ENCODE data around the gene PHKA2. TPM values are rescaled to one million over a fixed set of nuclear protein-coding genes. Genes with fewer than 3 reads are reported as not detected.

Gene PHKA2
- total and polyA plus RNA-seq, 10 donors = 13.7 to 46.0 (median 35.7) TPM

DNA sequence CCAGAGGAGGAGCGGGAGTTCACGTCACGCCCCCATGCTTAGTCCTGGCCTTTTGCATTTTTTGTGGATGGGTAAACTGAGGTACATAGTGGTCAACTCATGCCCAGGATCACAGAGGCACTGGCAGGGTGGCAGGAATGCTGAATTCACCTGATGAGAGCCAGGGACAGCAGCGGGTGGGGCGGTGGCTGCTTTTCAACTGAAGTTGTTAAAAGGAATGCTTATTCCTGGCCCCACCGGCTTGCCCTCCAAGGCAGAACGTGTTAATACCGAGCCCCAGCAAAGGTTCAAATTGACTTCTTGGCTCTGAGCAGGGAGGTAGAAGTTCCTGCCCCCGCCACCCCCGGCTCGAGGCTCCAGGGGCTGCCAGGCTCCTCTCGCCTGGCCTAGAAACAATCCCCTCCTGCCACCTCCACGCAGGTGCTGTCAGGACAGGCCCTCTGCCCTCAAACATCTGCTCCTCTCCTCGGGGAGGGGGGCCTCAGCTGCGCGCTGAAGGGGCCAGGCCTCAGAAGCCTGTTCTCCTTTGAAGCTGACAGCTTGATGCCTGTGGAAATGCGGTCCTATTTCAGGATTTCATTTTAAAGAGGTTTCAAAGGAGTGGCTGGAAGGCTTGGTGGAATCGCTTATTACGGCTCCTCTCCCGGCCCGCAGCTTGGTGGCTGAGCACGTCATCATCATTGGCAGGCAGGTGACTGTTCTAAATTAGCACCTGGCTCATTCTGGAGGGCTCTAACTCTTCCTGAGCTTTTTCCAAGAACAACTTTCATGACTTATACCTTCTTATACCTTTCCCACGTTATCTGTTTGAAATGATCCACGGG is 93.0 kb downstream of the PHKA2 start:
- no peak overlapping the region for H3K4me3 ChIP-seq
- DNase-seq = peak; percentile 68
- no peaks in the 10 kb centered on the region for H3K27me3 ChIP-seq (replicated peaks in 1 of 7)
- peaks cover 0 to 21% (median 14%) of the 10 kb centered on the region in 6 donors for H3K4me1 ChIP-seq
- TF ChIP-seq POLR2A (IDR thresholded peaks at IDR 0.05) = no peak
- TF ChIP-seq, protein P1, sequence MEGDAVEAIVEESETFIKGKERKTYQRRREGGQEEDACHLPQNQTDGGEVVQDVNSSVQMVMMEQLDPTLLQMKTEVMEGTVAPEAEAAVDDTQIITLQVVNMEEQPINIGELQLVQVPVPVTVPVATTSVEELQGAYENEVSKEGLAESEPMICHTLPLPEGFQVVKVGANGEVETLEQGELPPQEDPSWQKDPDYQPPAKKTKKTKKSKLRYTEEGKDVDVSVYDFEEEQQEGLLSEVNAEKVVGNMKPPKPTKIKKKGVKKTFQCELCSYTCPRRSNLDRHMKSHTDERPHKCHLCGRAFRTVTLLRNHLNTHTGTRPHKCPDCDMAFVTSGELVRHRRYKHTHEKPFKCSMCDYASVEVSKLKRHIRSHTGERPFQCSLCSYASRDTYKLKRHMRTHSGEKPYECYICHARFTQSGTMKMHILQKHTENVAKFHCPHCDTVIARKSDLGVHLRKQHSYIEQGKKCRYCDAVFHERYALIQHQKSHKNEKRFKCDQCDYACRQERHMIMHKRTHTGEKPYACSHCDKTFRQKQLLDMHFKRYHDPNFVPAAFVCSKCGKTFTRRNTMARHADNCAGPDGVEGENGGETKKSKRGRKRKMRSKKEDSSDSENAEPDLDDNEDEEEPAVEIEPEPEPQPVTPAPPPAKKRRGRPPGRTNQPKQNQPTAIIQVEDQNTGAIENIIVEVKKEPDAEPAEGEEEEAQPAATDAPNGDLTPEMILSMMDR (IDR thresholded peaks at IDR 0.05 in 8 of 11, conservative IDR thresholded peaks at IDR 0.05 in 3 of 11) = no peak
- TF ChIP-seq POLR2AphosphoS5 (IDR thresholded peaks at IDR 0.05) = peak in 1 of 3 donors; percentile 8
- peaks cover 0 to 44% (median 0%) of the 10 kb centered on the region in 6 donors for H3K36me3 ChIP-seq
- no peaks in the 10 kb centered on the region for H3K9me3 ChIP-seq
- intact Hi-C loops (cut with DNase I; ENCODE audit: low total_unique reads) = no loop called here
- WGBS, 5 donors = 81 to 99% (median 89%) methylated on average over 8 to 24 of the region's 24 CpGs
- no peak overlapping the region for H3K27ac ChIP-seq

DNA sequence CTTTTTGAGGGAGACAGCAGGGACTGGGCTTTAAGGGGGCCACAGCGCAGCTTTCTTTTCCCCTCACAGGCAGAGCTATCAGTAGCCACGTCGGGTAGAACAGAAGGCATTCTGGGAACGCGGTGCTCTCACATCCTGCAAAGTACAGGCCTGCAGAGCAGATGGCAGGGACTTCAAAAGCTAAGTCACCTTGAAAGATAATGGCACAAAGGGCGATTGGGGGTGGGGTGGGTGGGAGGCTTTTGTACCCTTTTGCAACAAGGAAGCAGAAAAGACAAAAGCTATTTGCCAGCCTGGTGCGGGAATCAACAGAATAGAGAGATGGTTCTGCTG is 93.9 kb downstream of the PHKA2 start:
- Histone ChIP-seq H3K36me3 (peaks cover 0 to 37% (median 0%) of the 10 kb centered on the region in 6 donors), H3K27me3 (replicated peaks in 1 of 7) (no peaks in the 10 kb centered on the region), H3K4me3 (no peak overlapping the region), H3K9me3 (no peaks in the 10 kb centered on the region), H3K4me1 (peaks cover 0 to 30% (median 21%) of the 10 kb centered on the region in 6 donors), H3K27ac (no peak overlapping the region)
- 56 to 83% (median 68%) methylated on average over 7 of the region's 7 CpGs for WGBS, 5 donors
- TF ChIP-seq POLR2A (IDR thresholded peaks at IDR 0.05) (no peak), POLR2AphosphoS5 (IDR thresholded peaks at IDR 0.05) (no peak)
- TF ChIP-seq, protein P1 (IDR thresholded peaks at IDR 0.05 in 8 of 11, conservative IDR thresholded peaks at IDR 0.05 in 3 of 11) = no peak
- intact Hi-C loops (cut with DNase I; ENCODE audit: low total_unique reads) = no loop called here
- DNase-seq = no peak

DNA sequence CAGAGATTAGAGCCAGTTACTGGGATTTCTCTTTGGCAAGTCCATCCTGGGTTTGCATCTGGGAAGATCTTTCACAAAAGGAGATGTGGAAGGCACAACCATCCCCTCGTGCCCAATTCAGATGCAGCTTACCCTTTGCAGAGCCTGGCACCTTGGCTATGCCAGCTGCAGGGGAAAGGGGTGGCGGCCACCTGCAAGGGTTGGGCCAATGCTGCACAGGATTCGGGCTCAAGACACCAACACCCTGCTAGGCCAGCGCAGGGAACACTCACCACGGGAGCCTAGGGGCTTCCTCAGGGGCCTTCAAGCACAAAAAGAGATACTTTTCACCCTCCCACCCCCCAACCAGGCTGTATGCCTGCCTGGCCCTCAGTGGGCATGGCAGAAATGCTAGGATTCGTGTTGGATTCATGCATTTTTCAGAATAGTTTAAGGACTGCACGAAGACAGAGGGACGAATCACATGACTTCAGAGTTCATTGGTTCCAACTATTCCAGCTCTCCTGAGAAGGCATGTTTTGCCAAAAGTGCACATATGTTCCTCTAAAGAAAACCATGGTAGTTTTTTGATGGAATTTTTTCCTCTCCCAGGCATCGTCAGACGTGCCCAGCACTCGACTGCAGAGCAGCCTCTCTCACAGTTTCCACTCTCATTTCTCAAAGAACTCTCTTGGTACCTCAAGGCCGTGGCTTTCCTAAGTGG is 94.4 kb downstream of the PHKA2 start:
- peaks cover 0 to 32% (median 21%) of the 10 kb centered on the region in 6 donors for H3K4me1 ChIP-seq
- TF ChIP-seq POLR2AphosphoS5 (IDR thresholded peaks at IDR 0.05) (no peak), POLR2A (IDR thresholded peaks at IDR 0.05) (no peak)
- TF ChIP-seq, protein P1 (IDR thresholded peaks at IDR 0.05 in 8 of 11, conservative IDR thresholded peaks at IDR 0.05 in 3 of 11) = no peak
- no peaks in the 10 kb centered on the region for H3K27me3 ChIP-seq (replicated peaks in 1 of 7)
- WGBS, 5 donors = 80 to 96% (median 88%) methylated on average over 6 to 12 of the region's 12 CpGs
- intact Hi-C loops (cut with DNase I; ENCODE audit: low total_unique reads) = no loop called here
- H3K9me3 ChIP-seq = no peaks in the 10 kb centered on the region
- peak; percentile 41 for DNase-seq
- no peak overlapping the region for H3K4me3 ChIP-seq
- H3K27ac ChIP-seq = no peak overlapping the region
- H3K36me3 ChIP-seq = peaks cover 0 to 32% (median 0%) of the 10 kb centered on the region in 6 donors

DNA sequence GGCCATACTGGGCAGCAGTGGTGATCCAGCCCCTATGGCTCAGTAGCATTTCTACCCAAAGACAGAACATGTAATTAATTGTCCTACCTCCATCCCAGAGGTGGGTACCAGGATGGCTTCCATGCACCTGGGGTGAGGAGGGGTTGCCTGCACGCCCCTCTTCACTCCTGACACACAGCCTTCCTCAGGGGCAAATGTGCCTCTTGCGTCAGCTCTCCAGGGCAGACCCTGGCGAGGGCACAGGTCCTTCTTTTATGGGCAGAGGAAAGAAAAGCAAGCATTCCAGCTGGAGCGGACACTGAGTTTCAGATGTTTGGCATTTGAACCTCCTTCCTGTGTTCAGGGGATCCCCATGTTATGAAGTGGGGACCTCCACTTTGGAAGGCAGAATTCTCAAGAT is 95.6 kb downstream of the PHKA2 start:
- TF ChIP-seq, protein P1 (IDR thresholded peaks at IDR 0.05 in 8 of 11, conservative IDR thresholded peaks at IDR 0.05 in 3 of 11) = no peak
- TF ChIP-seq POLR2A (IDR thresholded peaks at IDR 0.05) (no peak), POLR2AphosphoS5 (IDR thresholded peaks at IDR 0.05) (no peak)
- H3K27me3 ChIP-seq (replicated peaks in 1 of 7) = no peaks in the 10 kb centered on the region
- intact Hi-C loops (cut with DNase I; ENCODE audit: low total_unique reads) = no loop called here
- DNase-seq = peak; percentile 41
- WGBS, 5 donors = 78 to 100% (median 83%) methylated on average over 4 of the region's 4 CpGs; no CpG with 5 or more reads in 1 of the 5 donors
- H3K4me1 ChIP-seq = peaks cover 0 to 32% (median 21%) of the 10 kb centered on the region in 6 donors
- H3K27ac ChIP-seq = peak overlapping the region in 2 of 8 donors; percentile 86
- no peaks in the 10 kb centered on the region for H3K9me3 ChIP-seq
- H3K4me3 ChIP-seq = no peak overlapping the region
- peaks cover 0 to 19% (median 0%) of the 10 kb centered on the region in 6 donors for H3K36me3 ChIP-seq
